H9 (cell line): ENCODE data around the gene SMYD4. TPM values are rescaled to one million over a fixed set of nuclear protein-coding genes. Genes with fewer than 3 reads are reported as not detected.

ENCODE experiments used
- DNase-seq: peaks from one replicate; pipeline ENCODE4 v3.0.0-alpha.2; 2017
- H2AFZ ChIP-seq: one replicate; pipeline ENCODE4 v1.6.1; 2013; ENCODE audit warnings: mild to moderate bottlenecking, low read length, control low read depth, moderate library complexity
- H2AK5ac ChIP-seq: 2 replicates; pipeline ENCODE4 v1.6.1; 2013; ENCODE audit warnings: low read length, control low read depth, mixed read lengths; ENCODE audit not compliant: insufficient read length
- H2BK120ac ChIP-seq: one replicate; pipeline ENCODE4 v1.6.1; 2013; ENCODE audit warnings: low read depth, mild to moderate bottlenecking, low read length, control low read depth, inconsistent platforms; ENCODE audit not compliant: poor library complexity, severe bottlenecking
- H2BK12ac ChIP-seq: 2 replicates; pipeline ENCODE4 v1.6.1; 2013; ENCODE audit warnings: low read length, control low read depth, mixed read lengths, low read depth; ENCODE audit not compliant: insufficient read length
- H2BK15ac ChIP-seq: 2 replicates; pipeline ENCODE4 v1.6.1; 2013; ENCODE audit warnings: low read depth, low read length, control low read depth
- H2BK20ac ChIP-seq: one replicate; pipeline ENCODE4 v1.6.1; 2013; ENCODE audit warnings: low read depth, mild to moderate bottlenecking, low read length, control low read depth, inconsistent platforms; ENCODE audit not compliant: poor library complexity, severe bottlenecking
- H2BK5ac ChIP-seq: 2 replicates; pipeline ENCODE4 v1.6.1; 2013; ENCODE audit warnings: low read length, control low read depth, mixed read lengths; ENCODE audit not compliant: insufficient read length
- H3K14ac ChIP-seq: 2 replicates; pipeline ENCODE4 v1.6.1; 2013; ENCODE audit warnings: low read length, control low read depth; ENCODE audit not compliant: insufficient read depth
- H3K18ac ChIP-seq: 2 replicates; pipeline ENCODE4 v1.6.1; 2013; ENCODE audit warnings: low read depth, mild to moderate bottlenecking, mixed read lengths, low read length, control low read depth; ENCODE audit not compliant: insufficient read length
- H3K23ac ChIP-seq: 2 replicates; pipeline ENCODE4 v1.6.1; 2013; ENCODE audit warnings: low read length, control low read depth, mixed read lengths, low read depth; ENCODE audit not compliant: insufficient read length
- H3K23me2 ChIP-seq: 2 replicates; pipeline ENCODE4 v1.6.1; 2013; ENCODE audit warnings: low read depth, mild to moderate bottlenecking, mixed read lengths, low read length, control low read depth; ENCODE audit not compliant: insufficient read length, poor library complexity, severe bottlenecking
- H3K27ac ChIP-seq: 2 replicates; pipeline ENCODE4 v1.5.1; 2013; ENCODE audit warnings: low read length, control low read depth, mixed read lengths, low read depth; ENCODE audit not compliant: insufficient read length
- H3K27me3 ChIP-seq: 2 replicates; pipeline ENCODE4 v1.6.1; 2013; ENCODE audit warnings: low read length, control low read depth, inconsistent platforms; ENCODE audit not compliant: insufficient read depth
- H3K4ac ChIP-seq: 2 replicates; pipeline ENCODE4 v1.6.1; 2013; ENCODE audit warnings: low read depth, mild to moderate bottlenecking, control low read depth, inconsistent platforms, low read length, moderate library complexity
- H3K4me1 ChIP-seq: 2 replicates; pipeline ENCODE4 v1.6.1; 2013; ENCODE audit warnings: low read length, control low read depth, inconsistent platforms; ENCODE audit not compliant: insufficient read depth
- H3K4me2 ChIP-seq: 2 replicates; pipeline ENCODE4 v1.6.1; 2013; ENCODE audit warnings: low read length, control low read depth, mixed read lengths; ENCODE audit not compliant: insufficient read length, insufficient read depth
- H3K56ac ChIP-seq: 2 replicates; pipeline ENCODE4 v1.6.1; 2013; ENCODE audit warnings: low read depth, mild to moderate bottlenecking, mixed read lengths, low read length, control low read depth; ENCODE audit not compliant: insufficient read length
- H3K79me1 ChIP-seq: 2 replicates; pipeline ENCODE4 v1.6.1; 2013; ENCODE audit warnings: low read depth, mild to moderate bottlenecking, moderate library complexity, low read length, control low read depth, inconsistent platforms; ENCODE audit not compliant: insufficient read depth, poor library complexity, severe bottlenecking
- H3K79me2 ChIP-seq: 2 replicates; pipeline ENCODE4 v1.6.1; 2013; ENCODE audit warnings: low read length, control low read depth, inconsistent platforms; ENCODE audit not compliant: insufficient read depth
- H3K9ac ChIP-seq: 2 replicates; pipeline ENCODE4 v1.6.1; 2013; ENCODE audit warnings: low read length, control low read depth, mixed read lengths; ENCODE audit not compliant: insufficient read length; ENCODE audit errors: extremely low read depth
- H3K9me3 ChIP-seq: one replicate; pipeline ENCODE4 v1.6.1; 2013; ENCODE audit warnings: low read depth, low read length, inconsistent platforms; ENCODE audit not compliant: control insufficient read depth
- H3T11ph ChIP-seq: one replicate; pipeline ENCODE4 v1.6.1; 2013; ENCODE audit warnings: mild to moderate bottlenecking, low read length, control low read depth, inconsistent platforms
- H4K20me1 ChIP-seq: one replicate; pipeline ENCODE4 v1.6.1; 2013; ENCODE audit not compliant: control insufficient read depth, insufficient read length, insufficient read depth
- H4K5ac ChIP-seq: 2 replicates; pipeline ENCODE4 v1.6.1; 2013; ENCODE audit warnings: low read depth, mild to moderate bottlenecking, mixed read lengths, low read length, control low read depth; ENCODE audit not compliant: insufficient read length
- H4K8ac ChIP-seq: replicated peaks from 2 replicates; pipeline ENCODE4 v1.6.1; 2013; ENCODE audit warnings: low read length, control low read depth, mixed read lengths, low read depth; ENCODE audit not compliant: insufficient read length
- H4K91ac ChIP-seq: 2 replicates; pipeline ENCODE4 v1.6.1; 2013; ENCODE audit warnings: low read depth, mild to moderate bottlenecking, moderate library complexity, mixed read lengths, low read length, control low read depth; ENCODE audit not compliant: insufficient read length
- H3K27ac Mint-ChIP-seq, 3 experiments: 2 replicates in 2 of 3; 3 replicates in 1 of 3; pipeline ENCODE4 v1.8.0; 2020 to 2021; ENCODE audit warnings: mixed read lengths in 3 of 3, mild to moderate bottlenecking in 1 of 3, moderate library complexity in 1 of 3
- H3K27me3 Mint-ChIP-seq: 2 replicates; pipeline ENCODE4 v1.8.0; 2021; ENCODE audit warnings: low read depth, mild to moderate bottlenecking, moderate library complexity, mixed read lengths
- H3K36me3 Mint-ChIP-seq, 3 experiments: 2 replicates in 2 of 3; 3 replicates in 1 of 3; pipeline ENCODE4 v1.8.0; 2020 to 2021; ENCODE audit warnings: low read depth in 3 of 3, mixed read lengths in 3 of 3; ENCODE audit not compliant: insufficient read depth in 1 of 3
- H3K4me1 Mint-ChIP-seq, 2 experiments: 2 replicates each; pipeline ENCODE4 v1.8.0; 2020; ENCODE audit warnings: mixed read lengths in 2 of 2
- H3K4me3 Mint-ChIP-seq, 2 experiments: 2 replicates in 1 of 2; 3 replicates in 1 of 2; pipeline ENCODE4 v1.8.0; 2020 to 2021; ENCODE audit warnings: mild to moderate bottlenecking in 2 of 2, mixed read lengths in 2 of 2, moderate library complexity in 1 of 2
- H3K9me3 Mint-ChIP-seq, 2 experiments: 2 replicates in 1 of 2; 3 replicates in 1 of 2; pipeline ENCODE4 v1.8.0; 2020; ENCODE audit warnings: mild to moderate bottlenecking in 2 of 2, mixed read lengths in 2 of 2, moderate library complexity in 1 of 2
- WGBS: extraction: QIAGEN DNeasy Blood & Tissue Kit; methylation state at CpG from one replicate; pipeline ENCODE4 v1.1.7; 2013; ENCODE audit warnings: missing lambda C conversion rate, low lambda C conversion rate, mixed read lengths; ENCODE audit not compliant: insufficient read length; ENCODE audit errors: extremely low coverage; 5-methylcytosine and 5-hydroxymethylcytosine counted together
- total RNA-seq: library from RNA; stranded (reverse); gene quantifications from 2 replicates; pipeline ENCODE4 v1.2.1, GENCODE V29; 2021
- TF ChIP-seq, protein P1 (sequence below): fragments of 200-600 bp; sonication (generic); conservative IDR thresholded peaks from 3 replicates; pipeline ENCODE4 v1.8.0; 2021; ENCODE audit warnings: antibody characterized with exemption, mild to moderate bottlenecking

The SMYD4 gene
- total RNA-seq, 1 experiment from 2014 or later: 28.8 TPM

GRCh38 chr17:1774390-1775176 lies 55.1 kb downstream of the SMYD4 start:
- H3K9me3 ChIP-seq: no peaks in the 10 kb centered on the region
- no peak overlapping the region for H2BK120ac ChIP-seq
- H3K23ac ChIP-seq: no peak overlapping the region
- peak overlapping the region in 2 of 3 experiments; percentile 10 to 64; a peak in 4 of 7 replicates for H3K27ac Mint-ChIP-seq
- no peak overlapping the region for H3K56ac ChIP-seq
- peaks cover 7% of the 10 kb centered on the region in 2 experiments for H3K4me1 Mint-ChIP-seq
- no peak overlapping the region for H2BK20ac ChIP-seq
- no peak for DNase-seq
- H3K4me1 ChIP-seq: no peaks in the 10 kb centered on the region
- no peak overlapping the region for H4K5ac ChIP-seq
- H3T11ph ChIP-seq: no peak overlapping the region
- no peak overlapping the region for H3K4ac ChIP-seq
- H3K4me2 ChIP-seq: no peak overlapping the region
- no peaks in the 10 kb centered on the region for H3K27me3 ChIP-seq
- no peak overlapping the region for H3K18ac ChIP-seq
- no peak overlapping the region for H2AFZ ChIP-seq
- no peak overlapping the region for H2BK15ac ChIP-seq
- H3K4me3 Mint-ChIP-seq: no peak overlapping the region
- H3K23me2 ChIP-seq: no peaks in the 10 kb centered on the region
- no peak overlapping the region for H2BK5ac ChIP-seq
- no peaks in the 10 kb centered on the region for H3K9me3 Mint-ChIP-seq
- no peaks in the 10 kb centered on the region for H3K79me2 ChIP-seq
- no CpG with 5 or more reads among the region's 21 CpGs for WGBS
- H4K20me1 ChIP-seq: no peaks in the 10 kb centered on the region
- no peak overlapping the region for H3K27ac ChIP-seq
- H3K79me1 ChIP-seq: no peaks in the 10 kb centered on the region
- no peak overlapping the region for H4K91ac ChIP-seq
- H3K27me3 Mint-ChIP-seq: no peaks in the 10 kb centered on the region; the same call in 1 of the 2 replicates
- H3K36me3 Mint-ChIP-seq: peaks cover 9 to 46% (median 42%) of the 10 kb centered on the region in 3 experiments
- no peak overlapping the region for H3K9ac ChIP-seq
- H3K14ac ChIP-seq: no peak overlapping the region
- no peak overlapping the region for H4K8ac ChIP-seq
- H2BK12ac ChIP-seq: no peak overlapping the region
- H2AK5ac ChIP-seq: no peak overlapping the region
- TF ChIP-seq, protein P1, sequence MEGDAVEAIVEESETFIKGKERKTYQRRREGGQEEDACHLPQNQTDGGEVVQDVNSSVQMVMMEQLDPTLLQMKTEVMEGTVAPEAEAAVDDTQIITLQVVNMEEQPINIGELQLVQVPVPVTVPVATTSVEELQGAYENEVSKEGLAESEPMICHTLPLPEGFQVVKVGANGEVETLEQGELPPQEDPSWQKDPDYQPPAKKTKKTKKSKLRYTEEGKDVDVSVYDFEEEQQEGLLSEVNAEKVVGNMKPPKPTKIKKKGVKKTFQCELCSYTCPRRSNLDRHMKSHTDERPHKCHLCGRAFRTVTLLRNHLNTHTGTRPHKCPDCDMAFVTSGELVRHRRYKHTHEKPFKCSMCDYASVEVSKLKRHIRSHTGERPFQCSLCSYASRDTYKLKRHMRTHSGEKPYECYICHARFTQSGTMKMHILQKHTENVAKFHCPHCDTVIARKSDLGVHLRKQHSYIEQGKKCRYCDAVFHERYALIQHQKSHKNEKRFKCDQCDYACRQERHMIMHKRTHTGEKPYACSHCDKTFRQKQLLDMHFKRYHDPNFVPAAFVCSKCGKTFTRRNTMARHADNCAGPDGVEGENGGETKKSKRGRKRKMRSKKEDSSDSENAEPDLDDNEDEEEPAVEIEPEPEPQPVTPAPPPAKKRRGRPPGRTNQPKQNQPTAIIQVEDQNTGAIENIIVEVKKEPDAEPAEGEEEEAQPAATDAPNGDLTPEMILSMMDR: no peak
